CD4-positive, alpha-beta T cell (primary cell): Measurements from ENCODE around the gene TMEM200B. TPM values are rescaled to one million over a fixed set of nuclear protein-coding genes. Genes with fewer than 3 reads are reported as not detected.

Source experiments
- ATAC-seq: fragments of 200-7000 bp; cut with Tn5 transposase; one replicate; pipeline ENCODE4 v1.10.0; 2022; ENCODE audit warnings: mild to moderate bottlenecking; ENCODE audit not compliant: poor library complexity
- CTCF ChIA-PET: fragments of 350-600 bp; sonication (Branson Sonifier 250); formaldehyde crosslinking; loops from one replicate; lab custom pipeline; 2021; ENCODE audit warnings: antibody characterized with exemption, inconsistent platforms; lab: Charles Lee
- POLR2A ChIA-PET: fragments of 350-600 bp; sonication (Branson Sonifier 250); formaldehyde crosslinking; loops from one replicate; lab custom pipeline; 2021; ENCODE audit warnings: antibody characterized with exemption, inconsistent platforms; lab: Charles Lee
- DNase-seq, 14 experiments: peaks; one replicate each; pipeline ENCODE4 v3.0.0-alpha.2; 2013 to 2020; ENCODE audit warnings: mixed read lengths in 2 of 14
- H3K27ac ChIP-seq, 2 donors: one replicate each; pipeline versions ENCODE4 v1.5.1 to v1.7.0; 2013; ENCODE audit warnings: low read length in 2 of 2, low read depth in 1 of 2, mild to moderate bottlenecking in 1 of 2
- H3K27me3 ChIP-seq, 2 experiments: 1 replicate in 1 of 2; 2 replicates in 1 of 2; pipeline versions ENCODE4 v1.6.1 to v1.7.0; 2013; ENCODE audit warnings: low read length in 2 of 2, control low read depth in 1 of 2, mild to moderate bottlenecking in 1 of 2, moderate library complexity in 1 of 2; ENCODE audit not compliant: insufficient read depth in 2 of 2, control insufficient read depth in 1 of 2
- H3K36me3 ChIP-seq: one replicate; pipeline ENCODE4 v1.6.1; 2013; ENCODE audit warnings: low read length, control low read depth; ENCODE audit not compliant: insufficient read depth
- H3K4me1 ChIP-seq: one replicate; pipeline ENCODE4 v1.6.1; 2013; ENCODE audit warnings: low read length, control low read depth; ENCODE audit not compliant: insufficient read depth
- H3K4me3 ChIP-seq: one replicate; pipeline ENCODE4 v1.5.1; 2013; ENCODE audit warnings: mild to moderate bottlenecking, low read length, moderate library complexity
- H3K9me3 ChIP-seq, 2 experiments: 1 replicate in 1 of 2; 2 replicates in 1 of 2; pipeline versions ENCODE4 v1.6.1 to v1.7.0; 2013; ENCODE audit warnings: low read length in 2 of 2, mild to moderate bottlenecking in 2 of 2, control low read depth in 1 of 2, moderate library complexity in 1 of 2; ENCODE audit not compliant: control insufficient read depth in 1 of 2, insufficient read depth in 1 of 2
- H3K27ac Mint-ChIP-seq: one replicate; pipeline ENCODE4 v1.8.0; 2020; ENCODE audit warnings: mixed read lengths
- H3K27me3 Mint-ChIP-seq: one replicate; pipeline ENCODE4 v1.8.0; 2021; ENCODE audit warnings: mixed read lengths
- H3K36me3 Mint-ChIP-seq: one replicate; pipeline ENCODE4 v1.8.0; 2021; ENCODE audit warnings: low read depth, mixed read lengths
- H3K4me1 Mint-ChIP-seq: one replicate; pipeline ENCODE4 v1.8.0; 2021; ENCODE audit warnings: low read depth, mixed read lengths
- H3K4me3 Mint-ChIP-seq: one replicate; pipeline ENCODE4 v1.8.0; 2020; ENCODE audit warnings: mild to moderate bottlenecking, mixed read lengths
- H3K9me3 Mint-ChIP-seq: one replicate; pipeline ENCODE4 v1.8.0; 2020; ENCODE audit warnings: mixed read lengths
- CTCF ChIP-seq: fragments of 200-600 bp; IDR thresholded peaks from one replicate; pipeline ENCODE4 v1.8.0; 2022; ENCODE audit warnings: antibody characterized with exemption, mild to moderate bottlenecking
- intact Hi-C, 2 experiments: fragments of 100-400 bp; cut with DNase I in 1 of 2; cut with micrococcal nuclease in 1 of 2; formaldehyde crosslinking; loops; one replicate each; pipeline versions ENCODE4 v1.15.1 to v1.9.0; 2023 to 2025; cut with DNase I, micrococcal nuclease
- total RNA-seq, 174 experiments: library from RNA in 2 of 174; stranded (reverse) in 2 of 174; gene quantifications; one replicate each; pipeline ENCODE4 v1.2.3 and lab custom pipeline; 2021 to 2026

TMEM200B gene
- total RNA-seq, 2 experiments from 2014 or later = not detected

GRCh38 chr1:29142714-29143113 lies 19.0 kb upstream of the TMEM200B start:
- Histone ChIP-seq H3K27ac (no peak overlapping the region), H3K4me1 (no peaks in the 10 kb centered on the region), H3K9me3 (peaks cover 0 to 10% of the 10 kb centered on the region in 2 experiments), H3K4me3 (no peak overlapping the region), H3K36me3 (peaks cover 21% of the 10 kb centered on the region), H3K27me3 (no peaks in the 10 kb centered on the region)
- H3K27ac Mint-ChIP-seq = no peak overlapping the region
- ChIA-PET POLR2A (no interaction called here), CTCF (no interaction called here)
- H3K4me1 Mint-ChIP-seq = no peaks in the 10 kb centered on the region
- H3K4me3 Mint-ChIP-seq = no peak overlapping the region
- no peaks in the 10 kb centered on the region for H3K27me3 Mint-ChIP-seq
- peaks cover 28% of the 10 kb centered on the region for H3K36me3 Mint-ChIP-seq
- DNase-seq = no peak
- ATAC-seq = no peak
- no peak for TF ChIP-seq CTCF
- H3K9me3 Mint-ChIP-seq = peaks cover 5% of the 10 kb centered on the region
- intact Hi-C loops = no loop called here

GRCh38 chr1:29136391-29136915 lies 12.8 kb upstream of the TMEM200B start:
- Histone ChIP-seq H3K36me3 (no peaks in the 10 kb centered on the region), H3K27me3 (no peaks in the 10 kb centered on the region), H3K9me3 (no peaks in the 10 kb centered on the region), H3K4me1 (no peaks in the 10 kb centered on the region), H3K27ac (no peak overlapping the region), H3K4me3 (no peak overlapping the region)
- no peaks in the 10 kb centered on the region for H3K4me1 Mint-ChIP-seq
- ChIA-PET CTCF (no interaction called here), POLR2A (no interaction called here)
- no peaks in the 10 kb centered on the region for H3K9me3 Mint-ChIP-seq
- intact Hi-C loops = no loop called here
- DNase-seq = no peak
- no peak overlapping the region for H3K27ac Mint-ChIP-seq
- H3K27me3 Mint-ChIP-seq = peaks cover 15% of the 10 kb centered on the region
- H3K4me3 Mint-ChIP-seq = no peak overlapping the region
- no peak for ATAC-seq
- TF ChIP-seq CTCF = no peak
- no peaks in the 10 kb centered on the region for H3K36me3 Mint-ChIP-seq

- ATAC-seq = no peak
- Histone ChIP-seq H3K27ac (no peak overlapping the region), H3K4me1 (no peaks in the 10 kb centered on the region), H3K9me3 (no peaks in the 10 kb centered on the region), H3K36me3 (no peaks in the 10 kb centered on the region), H3K4me3 (no peak overlapping the region), H3K27me3 (no peaks in the 10 kb centered on the region)
- H3K27ac Mint-ChIP-seq = no peak overlapping the region
- DNase-seq = no peak
- ChIA-PET CTCF (no interaction called here), POLR2A (no interaction called here)
- H3K27me3 Mint-ChIP-seq = peaks cover 15% of the 10 kb centered on the region
- intact Hi-C loops = no loop called here
- H3K36me3 Mint-ChIP-seq = no peaks in the 10 kb centered on the region
- H3K4me1 Mint-ChIP-seq = no peaks in the 10 kb centered on the region
- no peaks in the 10 kb centered on the region for H3K9me3 Mint-ChIP-seq
- no peak overlapping the region for H3K4me3 Mint-ChIP-seq
- no peak for TF ChIP-seq CTCF
These were observed 11.0 kb upstream of the TMEM200B start for GRCh38 chr1:29134695-29135028.
